ENCODE measurements around the gene TMEFF2. TPM values are rescaled to one million over a fixed set of nuclear protein-coding genes. Genes with fewer than 3 reads are reported as not detected.
A peak's percentile ranks its signal among the peaks of the same experiment; 100 is the strongest.

The TMEFF2 gene
- total and polyA plus RNA-seq, 2 experiments from 2014 or later: 0.13 TPM; not detected in 1

GRCh38 chr2:192029089-192029488 lies 165.6 kb downstream of the TMEFF2 start:
- no peaks in the 10 kb centered on the region for H3K27me3 ChIP-seq (replicated peaks; ENCODE audit: insufficient read depth)
- H3K4me1 ChIP-seq (ENCODE audit: insufficient read depth): no peaks in the 10 kb centered on the region
- no peaks in the 10 kb centered on the region for H4K20me1 ChIP-seq (ENCODE audit: insufficient read depth)
- in situ Hi-C loops (cut with MboI): no loop called here
- H3K9ac ChIP-seq: no peak overlapping the region
- H3K27ac ChIP-seq: no peak overlapping the region
- H2AFZ ChIP-seq: no peak overlapping the region
- H3K4me3 ChIP-seq: no peak overlapping the region
- no peaks in the 10 kb centered on the region for H3K9me2 ChIP-seq (ENCODE audit: insufficient read depth)
- no peak for TF ChIP-seq EZH2 (IDR thresholded peaks at IDR 0.05; ENCODE audit: insufficient read depth, poor library complexity, severe bottlenecking)
- no peak for TF ChIP-seq EZH2phosphoT487 (IDR thresholded peaks at IDR 0.05; ENCODE audit: insufficient read depth, low read depth)
- H3K79me2 ChIP-seq (ENCODE audit: insufficient read depth): no peaks in the 10 kb centered on the region
- DNase-seq: peak; percentile 26
- H3K36me3 ChIP-seq (ENCODE audit: low read depth): no peaks in the 10 kb centered on the region
- no peak overlapping the region for H3K4me2 ChIP-seq (ENCODE audit: unreplicated experiment)
- H3K9me3 ChIP-seq (ENCODE audit: low read depth): no peaks in the 10 kb centered on the region
- 67 to 72% methylated on average over 2 of the region's 2 CpGs for WGBS, 2 experiments (ENCODE audit: low coverage in 1 of 2, low lambda C conversion rate in 2 of 2, missing lambda C conversion rate in 2 of 2)
- no peaks in the 10 kb centered on the region for H3F3A ChIP-seq (ENCODE audit: insufficient read depth)

DNA sequence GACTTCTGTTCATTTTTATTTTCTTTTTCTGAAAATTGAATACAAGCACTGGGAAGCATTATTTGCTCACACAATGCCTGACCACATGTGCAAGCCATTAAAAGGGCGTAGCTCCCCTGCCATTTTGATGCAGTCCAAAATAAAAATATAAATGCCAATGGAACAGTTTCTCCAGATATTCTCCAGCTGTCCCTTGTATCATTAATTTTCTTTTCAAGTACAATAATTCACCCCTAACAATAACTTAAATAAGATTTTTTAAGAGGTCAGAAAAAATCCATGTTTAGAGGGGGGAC lies 168.0 kb downstream of the TMEFF2 start:
- Histone ChIP-seq H3K27me3 (replicated peaks; ENCODE audit: insufficient read depth) (no peaks in the 10 kb centered on the region), H3K79me2 (ENCODE audit: insufficient read depth) (no peaks in the 10 kb centered on the region), H4K20me1 (ENCODE audit: insufficient read depth) (no peaks in the 10 kb centered on the region), H3K4me1 (ENCODE audit: insufficient read depth) (no peaks in the 10 kb centered on the region), H3K27ac (no peak overlapping the region), H3F3A (ENCODE audit: insufficient read depth) (no peaks in the 10 kb centered on the region), H2AFZ (peak overlapping the region; percentile 45; the same call in 1 of the 2 replicates), H3K36me3 (ENCODE audit: low read depth) (no peaks in the 10 kb centered on the region), H3K4me3 (no peak overlapping the region), H3K9ac (no peak overlapping the region), H3K4me2 (ENCODE audit: unreplicated experiment) (no peak overlapping the region), H3K9me2 (ENCODE audit: insufficient read depth) (no peaks in the 10 kb centered on the region), H3K9me3 (ENCODE audit: low read depth) (no peaks in the 10 kb centered on the region)
- DNase-seq: no peak
- 39 to 45% methylated on average over 1 of the region's 1 CpG for WGBS, 2 experiments (ENCODE audit: low coverage in 1 of 2, low lambda C conversion rate in 2 of 2, missing lambda C conversion rate in 2 of 2)
- no peak for TF ChIP-seq EZH2phosphoT487 (IDR thresholded peaks at IDR 0.05; ENCODE audit: insufficient read depth, low read depth)
- TF ChIP-seq EZH2 (IDR thresholded peaks at IDR 0.05; ENCODE audit: insufficient read depth, poor library complexity, severe bottlenecking): no peak
- in situ Hi-C loops (cut with MboI): no loop called here

GRCh38 chr2:192026059-192026824 lies 168.5 kb downstream of the TMEFF2 start:
- no peaks in the 10 kb centered on the region for H3K79me2 ChIP-seq (ENCODE audit: insufficient read depth)
- H3K4me2 ChIP-seq (ENCODE audit: unreplicated experiment): no peak overlapping the region
- peak overlapping the region; percentile 45; the same call in 1 of the 2 replicates for H2AFZ ChIP-seq
- no peaks in the 10 kb centered on the region for H3K9me3 ChIP-seq (ENCODE audit: low read depth)
- H3K9me2 ChIP-seq (ENCODE audit: insufficient read depth): no peaks in the 10 kb centered on the region
- H3F3A ChIP-seq (ENCODE audit: insufficient read depth): no peaks in the 10 kb centered on the region
- WGBS, 2 experiments (ENCODE audit: low coverage in 1 of 2, low lambda C conversion rate in 2 of 2, missing lambda C conversion rate in 2 of 2): 21 to 31% methylated on average over 7 of the region's 7 CpGs
- no peak for DNase-seq
- H4K20me1 ChIP-seq (ENCODE audit: insufficient read depth): no peaks in the 10 kb centered on the region
- no peaks in the 10 kb centered on the region for H3K4me1 ChIP-seq (ENCODE audit: insufficient read depth)
- H3K27ac ChIP-seq: no peak overlapping the region
- TF ChIP-seq EZH2phosphoT487 (IDR thresholded peaks at IDR 0.05; ENCODE audit: insufficient read depth, low read depth) (no peak), EZH2 (IDR thresholded peaks at IDR 0.05; ENCODE audit: insufficient read depth, poor library complexity, severe bottlenecking) (no peak)
- H3K9ac ChIP-seq: no peak overlapping the region
- H3K36me3 ChIP-seq (ENCODE audit: low read depth): no peaks in the 10 kb centered on the region
- no peaks in the 10 kb centered on the region for H3K27me3 ChIP-seq (replicated peaks; ENCODE audit: insufficient read depth)
- in situ Hi-C loops (cut with MboI): no loop called here
- H3K4me3 ChIP-seq: no peak overlapping the region

DNA sequence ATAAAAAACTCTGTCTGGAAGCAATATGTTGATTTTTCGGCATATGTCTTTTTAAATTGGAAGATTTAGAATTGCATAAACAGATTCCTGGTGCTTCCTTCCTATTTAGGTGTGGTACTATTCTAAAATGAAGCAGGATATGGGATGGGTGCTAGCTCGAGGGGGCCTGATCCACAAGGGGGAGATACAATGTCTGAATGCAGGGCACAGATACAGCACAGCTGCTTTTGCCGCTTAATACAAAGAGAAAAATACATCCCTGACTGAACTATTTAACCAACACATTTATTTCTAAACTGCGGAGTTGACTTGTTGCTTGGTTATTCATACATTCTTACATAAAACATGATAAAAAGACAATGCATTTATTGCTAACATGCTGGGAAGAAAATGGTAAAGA lies 169.1 kb downstream of the TMEFF2 start:
- Histone ChIP-seq H3K27me3 (replicated peaks; ENCODE audit: insufficient read depth) (no peaks in the 10 kb centered on the region), H3K4me3 (no peak overlapping the region), H4K20me1 (ENCODE audit: insufficient read depth) (no peaks in the 10 kb centered on the region), H3K9ac (no peak overlapping the region), H3K27ac (no peak overlapping the region), H3K4me1 (ENCODE audit: insufficient read depth) (no peaks in the 10 kb centered on the region), H3K9me2 (ENCODE audit: insufficient read depth) (no peaks in the 10 kb centered on the region), H3K36me3 (ENCODE audit: low read depth) (no peaks in the 10 kb centered on the region), H3F3A (ENCODE audit: insufficient read depth) (no peaks in the 10 kb centered on the region), H2AFZ (no peak overlapping the region), H3K79me2 (ENCODE audit: insufficient read depth) (no peaks in the 10 kb centered on the region), H3K9me3 (ENCODE audit: low read depth) (no peaks in the 10 kb centered on the region), H3K4me2 (ENCODE audit: unreplicated experiment) (no peak overlapping the region)
- no peak for TF ChIP-seq EZH2phosphoT487 (IDR thresholded peaks at IDR 0.05; ENCODE audit: insufficient read depth, low read depth)
- TF ChIP-seq EZH2 (IDR thresholded peaks at IDR 0.05; ENCODE audit: insufficient read depth, poor library complexity, severe bottlenecking): no peak
- no peak for DNase-seq
- WGBS, 2 experiments (ENCODE audit: low coverage in 1 of 2, low lambda C conversion rate in 2 of 2, missing lambda C conversion rate in 2 of 2): 91% methylated on average over 4 of the region's 4 CpGs
- in situ Hi-C loops (cut with MboI): no loop called here

Measured in GM23248 (cell line).